ENCODE measurements around the gene ZGPAT. TPM values are rescaled to one million over a fixed set of nuclear protein-coding genes. Genes with fewer than 3 reads are reported as not detected.
A peak's percentile ranks its signal among the peaks of the same experiment; 100 is the strongest.

Gene ZGPAT
- total and polyA plus RNA-seq, 2 of the 8 experiments (the other 6 are each of a cell fraction or from before 2014, with no cell fraction given), result 14.5 to 21.4 TPM

GRCh38 chr20:63697357-63697867 is 10.4 kb upstream of the ZGPAT start:
- no peak overlapping the region for H3K4ac ChIP-seq (replicated peaks; ENCODE audit: insufficient read length, low read depth, low read length)
- H4K91ac ChIP-seq (replicated peaks; ENCODE audit: insufficient read length, low read length), result no peak overlapping the region
- 78% methylated on average over 7 of the region's 7 CpGs; no CpG with 5 or more reads in 1 of the 2 experiments for WGBS, 2 experiments (ENCODE audit: extremely low coverage in 1 of 2, insufficient coverage in 1 of 2, insufficient read length in 1 of 2, insufficient replicate concordance in 2 of 2, low coverage in 1 of 2, low lambda C conversion rate in 2 of 2, missing lambda C conversion rate in 1 of 2)
- no peaks in the 10 kb centered on the region for H3K79me2 ChIP-seq (ENCODE audit: control insufficient read depth in 1 of 2, insufficient read depth in 2 of 2, low read length in 2 of 2)
- H2BK20ac ChIP-seq (ENCODE audit: low read length), result no peak overlapping the region
- H3K9ac ChIP-seq (replicated peaks in 1 of 4; ENCODE audit: extremely low read depth in 1 of 4, low read depth in 3 of 4, low read length in 3 of 4), result no peak overlapping the region
- H2BK15ac ChIP-seq (ENCODE audit: low read length), result no peak overlapping the region
- no peak overlapping the region for H3K18ac ChIP-seq (ENCODE audit: extremely low read depth, low read length)
- H2AFZ ChIP-seq (ENCODE audit: low read length), result no peak overlapping the region
- peak overlapping the region; percentile 58 to 65 for H3K4me2 ChIP-seq (ENCODE audit: insufficient read depth in 1 of 2, low read depth in 2 of 2, low read length in 2 of 2)
- peak overlapping the region; percentile 17; the same call in 1 of the 2 replicates for H2BK12ac ChIP-seq (ENCODE audit: low read depth, low read length)
- H3K79me1 ChIP-seq (ENCODE audit: low read depth, low read length), result no peaks in the 10 kb centered on the region
- no peak overlapping the region for H3K23ac ChIP-seq (ENCODE audit: insufficient read length)
- H2BK5ac ChIP-seq (ENCODE audit: low read depth, low read length), result peak overlapping the region; percentile 60; the same call in 1 of the 2 replicates
- H3K27me3 ChIP-seq (replicated peaks in 1 of 4; ENCODE audit: control insufficient read depth in 3 of 4, extremely low read depth in 1 of 4, insufficient read depth in 3 of 4, low read length in 3 of 4), result no peaks in the 10 kb centered on the region
- H4K5ac ChIP-seq (ENCODE audit: insufficient read length, low read depth, low read length), result no peak overlapping the region
- peak overlapping the region in 1 of 4 experiments; percentile 45; a peak in 2 of 8 replicates for H3K4me3 ChIP-seq (ENCODE audit: extremely low read depth in 1 of 4, insufficient read depth in 2 of 4, low read depth in 3 of 4, low read length in 4 of 4)
- H2BK120ac ChIP-seq (replicated peaks; ENCODE audit: low read depth, low read length), result no peak overlapping the region
- no peak overlapping the region for H2AK5ac ChIP-seq (ENCODE audit: low read depth, low read length)
- TF ChIP-seq POLR2A (IDR thresholded peaks at IDR 0.05; ENCODE audit: control extremely low read depth in 1 of 2, low read depth in 2 of 2, low read length in 2 of 2) (peak in 1 of 2 experiments; percentile 55; a peak in 1 of 3 replicates), CTBP2 (IDR thresholded peaks at IDR 0.05; ENCODE audit: borderline replicate concordance, insufficient read depth, insufficient read length, low read length) (no peak)
- no peak overlapping the region for H4K8ac ChIP-seq (ENCODE audit: extremely low read depth, insufficient read depth, low read length)
- H3K56ac ChIP-seq (replicated peaks; ENCODE audit: insufficient read length, low read depth, low read length), result no peak overlapping the region
- no peaks in the 10 kb centered on the region; a peak in 1 of 4 replicates for H3K9me3 ChIP-seq (ENCODE audit: insufficient read depth in 2 of 2, low read depth in 1 of 2, low read length in 1 of 2)
- H3K36me3 ChIP-seq (ENCODE audit: control insufficient read depth in 2 of 4, insufficient read depth in 4 of 4, low read length in 3 of 4), result peaks cover 0 to 3% (median 0%) of the 10 kb centered on the region in 4 experiments; a peak in 1 of 8 replicates
- no peak overlapping the region for H3K14ac ChIP-seq (ENCODE audit: insufficient read length)
- peaks cover 0 to 12% (median 7%) of the 10 kb centered on the region in 4 experiments; a peak in 4 of 7 replicates for H3K4me1 ChIP-seq (replicated peaks in 1 of 4; ENCODE audit: control insufficient read depth in 3 of 4, insufficient read depth in 4 of 4, low read length in 3 of 4)
- no peak overlapping the region for H3K27ac ChIP-seq (ENCODE audit: low read depth, low read length)
- peaks cover 8% of the 10 kb centered on the region; the same call in 1 of the 2 replicates for H3K23me2 ChIP-seq (ENCODE audit: low read depth, low read length)
- FAIRE-seq (no peak), DNase-seq (ENCODE audit: low read depth in 1 of 2, low spot score in 2 of 2) (no peak)
- H4K20me1 ChIP-seq (replicated peaks in 1 of 2; ENCODE audit: control insufficient read depth in 1 of 2, insufficient read depth in 2 of 2, low read length in 2 of 2), result peaks cover 0 to 12% of the 10 kb centered on the region in 2 experiments
- ChIA-PET POLR2A (ENCODE audit: partially characterized antibody) (interaction anchor here (0.5 to 4.2 kb wide), 14 partner anchors 9 to 214 kb away, joined by 3 to 49 read pairs (median 4); partner anchors contain the start of genes ARFRP1, GMEB2, LIME1 and RTEL1), CTCF (ENCODE audit: partially characterized antibody) (interaction anchor here (0.6 to 2.4 kb wide), 8 partner anchors 9 to 88 kb away, joined by 3 to 9 read pairs (median 4); partner anchors contain the start of genes ARFRP1 and ZGPAT)

Measured in H1 (cell line).